Activated naive CD8-positive, alpha-beta T cell treated with anti-CD3 and anti-CD28 coated beads, Interleukin-2, amount 50 U/mL, for 24 hours (primary cell): ENCODE results near the gene SYNJ1.

ENCODE experiments used
- ATAC-seq: fragments of 150-1000 bp; cut with Tn5 transposase; one replicate; pipeline ENCODE4 v1.10.0; 2021
- DNase-seq: peaks from one replicate; pipeline ENCODE4 v3.0.0; 2021
- H3K27ac Mint-ChIP-seq: one replicate; pipeline ENCODE4 v1.8.0; 2021; ENCODE audit warnings: mild to moderate bottlenecking, mixed read lengths
- H3K27me3 Mint-ChIP-seq: one replicate; pipeline ENCODE4 v1.8.0; 2021; ENCODE audit warnings: mixed read lengths
- H3K36me3 Mint-ChIP-seq: one replicate; pipeline ENCODE4 v1.8.0; 2021; ENCODE audit warnings: low read depth, mixed read lengths
- H3K4me1 Mint-ChIP-seq: one replicate; pipeline ENCODE4 v1.8.0; 2021; ENCODE audit warnings: mixed read lengths
- H3K4me3 Mint-ChIP-seq: one replicate; pipeline ENCODE4 v1.8.0; 2021; ENCODE audit warnings: mild to moderate bottlenecking, moderate library complexity, mixed read lengths
- H3K9me3 Mint-ChIP-seq: one replicate; pipeline ENCODE4 v1.8.0; 2021; ENCODE audit warnings: mixed read lengths

SYNJ1 gene

GRCh38 chr21:32599091-32599490 is 128.7 kb downstream of the SYNJ1 start:
- no peak for DNase-seq
- H3K4me1 Mint-ChIP-seq: peaks cover 5% of the 10 kb centered on the region

GRCh38 chr21:32597205-32597604 is 130.6 kb downstream of the SYNJ1 start:
- DNase-seq: no peak
- Mint-ChIP-seq H3K4me1 (peaks cover 5% of the 10 kb centered on the region), H3K9me3 (no peaks in the 10 kb centered on the region), H3K36me3 (peaks cover 13% of the 10 kb centered on the region), H3K27ac (no peak overlapping the region), H3K4me3 (no peak overlapping the region), H3K27me3 (no peaks in the 10 kb centered on the region)
- no peak for ATAC-seq

More at GRCh38 chr21:32599091-32599490, 128.7 kb downstream of the SYNJ1 start:
- Mint-ChIP-seq H3K27me3 (no peaks in the 10 kb centered on the region), H3K4me3 (no peak overlapping the region), H3K27ac (no peak overlapping the region), H3K9me3 (no peaks in the 10 kb centered on the region), H3K36me3 (peaks cover 23% of the 10 kb centered on the region)
- ATAC-seq: no peak

DNA sequence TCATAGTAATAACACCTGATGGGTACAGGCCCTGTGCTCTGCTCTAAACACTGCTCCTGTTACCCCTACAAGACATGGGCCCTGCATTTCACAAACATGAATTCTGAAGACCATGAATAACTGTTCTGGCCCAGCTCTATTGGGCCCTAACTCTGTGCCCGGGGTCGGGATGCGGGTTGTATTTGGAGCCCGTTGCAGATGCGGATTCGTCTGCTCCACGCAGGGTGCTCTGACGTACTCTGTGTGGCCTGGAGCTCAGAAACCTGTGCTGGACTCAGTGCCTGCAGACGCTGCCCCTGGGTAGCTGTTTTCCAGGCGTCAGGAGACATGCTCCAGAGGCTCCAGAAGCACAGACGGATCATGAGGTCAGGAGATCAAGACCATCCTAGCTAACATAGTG is 132.4 kb downstream of the SYNJ1 start:
- Mint-ChIP-seq H3K27me3 (no peaks in the 10 kb centered on the region), H3K4me1 (peaks cover 5% of the 10 kb centered on the region), H3K9me3 (no peaks in the 10 kb centered on the region), H3K36me3 (peaks cover 9% of the 10 kb centered on the region), H3K4me3 (no peak overlapping the region), H3K27ac (no peak overlapping the region)
- DNase-seq (no peak), ATAC-seq (no peak)

DNA sequence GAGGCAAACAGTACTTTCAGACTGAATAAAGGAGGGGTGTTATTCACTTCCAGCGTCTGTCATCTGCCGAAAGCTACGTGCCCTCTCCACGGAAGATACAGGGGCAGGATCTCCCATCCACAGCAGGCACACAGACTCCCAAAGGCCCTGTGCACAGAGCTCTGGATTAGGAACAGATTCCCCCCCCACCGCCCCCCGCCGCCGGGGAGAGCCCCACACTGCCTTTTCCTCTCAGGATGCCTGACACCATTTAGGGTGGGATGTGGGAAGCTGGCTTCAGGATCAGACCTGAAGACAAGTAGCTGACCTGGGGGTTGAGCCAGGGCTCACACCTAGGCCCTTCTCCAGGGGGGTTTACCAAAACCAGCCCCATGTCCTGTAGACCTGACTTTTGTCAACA is 134.1 kb downstream of the SYNJ1 start:
- Mint-ChIP-seq H3K27ac (no peak overlapping the region), H3K4me3 (no peak overlapping the region)

DNA sequence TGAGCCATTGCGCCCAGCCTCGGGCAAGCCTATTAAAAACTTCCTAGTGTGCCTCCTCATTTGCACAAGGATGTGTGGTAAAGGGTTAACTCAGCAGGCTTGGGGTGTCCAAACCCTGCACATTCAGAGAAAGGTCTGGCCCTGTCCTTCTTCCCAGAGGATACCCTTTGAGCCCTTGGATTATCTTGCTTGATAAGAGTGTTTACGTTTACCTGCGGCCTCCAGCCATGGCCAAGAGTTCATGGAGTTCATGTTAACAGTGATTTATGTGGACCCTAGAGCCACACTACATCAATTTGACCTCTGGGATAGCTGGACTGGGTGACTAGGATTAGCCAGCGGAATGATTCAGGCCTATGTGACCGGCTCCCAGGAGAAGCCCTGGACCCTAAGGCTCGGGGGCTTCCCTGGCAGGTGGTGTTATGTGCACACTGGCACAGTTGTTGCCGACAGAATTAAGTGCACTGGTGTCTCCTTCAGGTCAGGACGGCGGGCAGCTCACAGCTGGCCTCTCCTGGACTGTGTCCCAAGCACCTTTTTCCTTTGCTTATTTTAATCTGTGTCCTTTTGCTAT is 134.8 kb downstream of the SYNJ1 start:
- Mint-ChIP-seq H3K4me3 (no peak overlapping the region), H3K36me3 (no peaks in the 10 kb centered on the region), H3K27me3 (no peaks in the 10 kb centered on the region), H3K4me1 (peaks cover 5% of the 10 kb centered on the region), H3K27ac (no peak overlapping the region), H3K9me3 (no peaks in the 10 kb centered on the region)
- ATAC-seq (no peak), DNase-seq (no peak)

More for the DNA sequence above, 134.1 kb downstream of the SYNJ1 start:
- no peak for ATAC-seq
- DNase-seq: no peak
- Mint-ChIP-seq H3K9me3 (no peaks in the 10 kb centered on the region), H3K4me1 (peaks cover 5% of the 10 kb centered on the region), H3K27me3 (no peaks in the 10 kb centered on the region), H3K36me3 (no peaks in the 10 kb centered on the region)

- ATAC-seq: no peak
- H3K9me3 Mint-ChIP-seq: no peaks in the 10 kb centered on the region
- DNase-seq: no peak
- no peaks in the 10 kb centered on the region for H3K36me3 Mint-ChIP-seq
- no peaks in the 10 kb centered on the region for H3K4me1 Mint-ChIP-seq
- H3K27ac Mint-ChIP-seq: no peak overlapping the region
- H3K4me3 Mint-ChIP-seq: no peak overlapping the region
- H3K27me3 Mint-ChIP-seq: no peaks in the 10 kb centered on the region
These were observed 137.7 kb downstream of the SYNJ1 start for GRCh38 chr21:32590130-32590529.

- Mint-ChIP-seq H3K36me3 (no peaks in the 10 kb centered on the region), H3K9me3 (no peaks in the 10 kb centered on the region), H3K27ac (no peak overlapping the region), H3K4me1 (no peaks in the 10 kb centered on the region), H3K4me3 (no peak overlapping the region), H3K27me3 (no peaks in the 10 kb centered on the region)
- ATAC-seq: no peak
- DNase-seq: no peak
These were observed 140.2 kb downstream of the SYNJ1 start for GRCh38 chr21:32587651-32588050.

- no peak for DNase-seq
- H3K36me3 Mint-ChIP-seq: no peaks in the 10 kb centered on the region
- no peak overlapping the region for H3K27ac Mint-ChIP-seq
- no peaks in the 10 kb centered on the region for H3K27me3 Mint-ChIP-seq
- no peaks in the 10 kb centered on the region for H3K9me3 Mint-ChIP-seq
- H3K4me3 Mint-ChIP-seq: no peak overlapping the region
- ATAC-seq: no peak
- no peaks in the 10 kb centered on the region for H3K4me1 Mint-ChIP-seq
These were observed 140.7 kb downstream of the SYNJ1 start for GRCh38 chr21:32587120-32587519.

- Mint-ChIP-seq H3K27ac (no peak overlapping the region), H3K27me3 (no peaks in the 10 kb centered on the region), H3K9me3 (no peaks in the 10 kb centered on the region), H3K4me3 (no peak overlapping the region), H3K36me3 (no peaks in the 10 kb centered on the region), H3K4me1 (no peaks in the 10 kb centered on the region)
- no peak for ATAC-seq
- no peak for DNase-seq
These were observed 141.8 kb downstream of the SYNJ1 start for GRCh38 chr21:32585970-32586369.

DNA sequence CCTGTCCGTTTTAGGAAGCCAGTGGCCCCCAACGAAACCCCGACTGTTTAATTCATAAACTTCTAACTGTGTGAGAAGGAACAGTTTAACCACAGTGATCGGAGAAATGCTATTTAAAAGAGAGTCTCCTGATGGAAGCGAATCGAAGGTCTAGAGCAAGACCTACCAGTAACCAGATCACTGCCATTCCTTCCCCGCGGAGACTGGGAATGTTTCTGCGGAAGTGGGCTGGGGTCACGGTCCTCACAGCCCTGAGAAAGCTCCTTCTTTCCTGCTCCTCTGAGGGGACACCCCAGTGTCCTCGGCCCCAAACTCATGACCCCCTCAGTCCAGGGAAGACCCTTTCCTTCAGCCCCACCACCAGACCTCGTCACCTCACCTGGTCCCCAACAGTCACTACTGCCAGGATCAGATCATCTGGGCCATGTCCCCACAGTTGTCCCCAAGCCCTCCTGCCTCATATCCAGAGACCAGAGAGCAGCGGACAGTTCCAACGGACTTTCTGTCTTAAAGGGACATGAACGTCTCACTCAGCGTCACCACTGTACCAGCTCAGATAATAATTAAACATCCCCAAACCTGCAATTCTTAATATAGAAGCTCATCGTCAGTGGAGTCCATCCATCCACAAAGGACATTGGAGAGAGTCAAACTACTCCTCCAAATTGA is 142.6 kb downstream of the SYNJ1 start, which contains the start of gene TCP10L:
Gene TCP10L (minus strand): TSS at position 482 of the 669 bp plus-strand sequence. CDS start 1,219 bp downstream, outside the sequence.
- Mint-ChIP-seq H3K4me3 (no peak within 1 kb of the TSS), H3K9me3 (no peaks in the 10 kb centered on the region), H3K36me3 (no peaks in the 10 kb centered on the region), H3K27me3 (no peaks in the 10 kb centered on the region), H3K4me1 (no peaks in the 10 kb centered on the region), H3K27ac (no peak within 1 kb of the TSS)
- DNase-seq: no peak
- no peak for ATAC-seq

DNA sequence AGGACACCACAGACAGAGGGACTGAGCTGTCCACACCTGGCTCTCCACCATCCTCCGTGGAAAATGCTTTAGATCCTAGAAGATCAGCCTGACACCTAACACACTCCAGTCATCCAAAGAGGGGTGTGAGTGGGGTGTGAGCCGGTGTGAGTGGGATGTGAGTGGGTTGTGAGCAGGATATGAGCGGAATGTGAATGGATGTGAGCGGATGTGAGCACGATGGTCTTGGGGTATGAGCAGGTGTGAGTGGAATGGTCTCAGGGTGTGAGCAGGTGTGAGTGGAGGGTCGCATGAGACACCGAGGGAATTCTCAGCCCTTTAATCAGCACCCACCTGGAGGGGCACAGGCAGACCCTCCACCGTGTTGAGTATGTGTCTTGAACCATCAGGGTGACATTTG is 143.3 kb downstream of the SYNJ1 start:
- H3K27me3 Mint-ChIP-seq: no peaks in the 10 kb centered on the region
- no peak overlapping the region for H3K4me3 Mint-ChIP-seq
- no peaks in the 10 kb centered on the region for H3K4me1 Mint-ChIP-seq
- no peaks in the 10 kb centered on the region for H3K9me3 Mint-ChIP-seq
- no peaks in the 10 kb centered on the region for H3K36me3 Mint-ChIP-seq
- ATAC-seq (no peak), DNase-seq (no peak)
- no peak overlapping the region for H3K27ac Mint-ChIP-seq

GRCh38 chr21:32581732-32582131 is 146.1 kb downstream of the SYNJ1 start:
- no peak overlapping the region for H3K27ac Mint-ChIP-seq
- DNase-seq (no peak), ATAC-seq (no peak)
- no peak overlapping the region for H3K4me3 Mint-ChIP-seq
- no peaks in the 10 kb centered on the region for H3K9me3 Mint-ChIP-seq
- H3K4me1 Mint-ChIP-seq: no peaks in the 10 kb centered on the region
- no peaks in the 10 kb centered on the region for H3K27me3 Mint-ChIP-seq
- H3K36me3 Mint-ChIP-seq: no peaks in the 10 kb centered on the region

- Mint-ChIP-seq H3K4me3 (no peak overlapping the region), H3K36me3 (no peaks in the 10 kb centered on the region), H3K9me3 (no peaks in the 10 kb centered on the region), H3K27ac (no peak overlapping the region), H3K4me1 (no peaks in the 10 kb centered on the region), H3K27me3 (no peaks in the 10 kb centered on the region)
- no peak for DNase-seq
- ATAC-seq: no peak
These were observed 146.9 kb downstream of the SYNJ1 start for GRCh38 chr21:32580949-32581348.
